Epithelial cell of proximal tubule (primary cell): ENCODE results near the gene GNB1. TPM values are rescaled to one million over a fixed set of nuclear protein-coding genes. Genes with fewer than 3 reads are reported as not detected.

ENCODE experiments used
- DNase-seq: peaks from one replicate; pipeline ENCODE4 v3.0.0-alpha.2; 2011; ENCODE audit warnings: low read depth
- H3K4me3 ChIP-seq: 2 replicates; pipeline ENCODE4 v1.5.1; 2011; ENCODE audit warnings: low read depth, mild to moderate bottlenecking, low read length
- CTCF ChIP-seq: conservative IDR thresholded peaks from 2 replicates; pipeline ENCODE4 v1.5.1; 2012; ENCODE audit warnings: low read depth, mild to moderate bottlenecking, low read length
- total RNA-seq: library from RNA; depleted of rRNA; stranded (reverse); fragments of >200 nt; gene quantifications from 2 replicates; pipeline ENCODE4 v1.2.3, GENCODE V29; 2015

GNB1 gene
- total RNA-seq, 1 donor from 2014 or later, result 200 TPM

- peak within 1 kb of the TSS; percentile 61 for H3K4me3 ChIP-seq
- peak; percentile 5 for TF ChIP-seq CTCF
- DNase-seq, result no peak
These were observed 28.0 kb upstream of the GNB1 start, which contains the start of gene TMEM52 for GRCh38 chr1:1918901-1919303. Gene TMEM52 (minus strand): TSS chr1:1919279. CDS start chr1:1919265, 14 bp downstream.

GRCh38 chr1:1917995-1918900 is 27.4 kb upstream of the GNB1 start:
- H3K4me3 ChIP-seq, result peak overlapping the region; percentile 61
- DNase-seq, result no peak
- no peak for TF ChIP-seq CTCF

GRCh38 chr1:1917304-1917976 is 26.6 kb upstream of the GNB1 start:
- no peak for DNase-seq
- TF ChIP-seq CTCF, result no peak
- H3K4me3 ChIP-seq, result no peak overlapping the region

GRCh38 chr1:1916851-1917251 is 26.0 kb upstream of the GNB1 start:
- DNase-seq, result no peak
- no peak overlapping the region for H3K4me3 ChIP-seq
- TF ChIP-seq CTCF, result no peak

- TF ChIP-seq CTCF, result no peak
- no peak for DNase-seq
These were observed 25.3 kb upstream of the GNB1 start for GRCh38 chr1:1915911-1916840.

GRCh38 chr1:1914971-1915692 is 24.2 kb upstream of the GNB1 start, which contains the start of gene CALML6:
Gene CALML6 (plus strand): TSS chr1:1915260. CDS start chr1:1915281, 21 bp downstream.
- TF ChIP-seq CTCF, result no peak
- no peak within 1 kb of the TSS for H3K4me3 ChIP-seq
- no peak for DNase-seq

More at GRCh38 chr1:1915911-1916840, 25.3 kb upstream of the GNB1 start:
- H3K4me3 ChIP-seq, result no peak overlapping the region
